NOMO-1 (cell line): Measurements from ENCODE around the gene NRXN2.
A peak's percentile ranks its signal among the peaks of the same experiment; 100 is the strongest.

Source experiments
- DNase-seq, 2 experiments: peaks; one replicate each; lab custom pipeline; 2025; ENCODE audit not compliant: unreplicated experiment in 2 of 2; lab: John Stamatoyannopoulos, UW

Gene NRXN2

GRCh38 chr11:64637334-64638017, 85.5 kb downstream of the NRXN2 start:
- no peak for DNase-seq

DNA sequence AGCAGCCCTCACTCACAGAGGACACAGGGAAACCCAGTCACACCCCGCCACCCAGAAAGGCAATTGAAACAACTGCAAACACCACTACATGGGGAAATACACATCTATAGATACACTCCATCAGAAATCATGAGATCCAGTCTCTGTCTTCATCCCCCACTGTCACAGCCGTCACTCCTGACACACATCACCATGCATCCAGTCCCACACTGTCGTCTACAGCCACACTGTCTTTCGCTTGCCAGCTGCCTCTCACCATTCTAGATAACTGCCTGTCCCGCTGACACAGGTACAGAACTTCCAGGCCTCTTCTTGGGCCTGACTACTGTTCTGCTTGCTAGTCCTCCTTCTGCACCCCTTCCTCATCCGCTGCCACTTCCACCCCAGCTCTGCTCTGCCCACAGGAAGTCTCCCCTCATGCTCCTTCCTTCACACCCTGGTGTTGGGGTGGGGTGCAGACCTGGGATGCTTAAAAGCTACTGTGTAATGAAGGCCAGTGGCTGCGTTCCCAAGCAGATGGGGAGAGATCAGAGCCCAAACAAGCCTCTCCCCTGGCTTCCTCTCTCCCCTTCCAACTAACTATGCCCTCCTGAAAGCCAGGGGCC, 89.3 kb downstream of the NRXN2 start:
- DNase-seq, result no peak

- no peak for DNase-seq
Observed at GRCh38 chr11:64632654-64633053, 90.3 kb downstream of the NRXN2 start.

DNA sequence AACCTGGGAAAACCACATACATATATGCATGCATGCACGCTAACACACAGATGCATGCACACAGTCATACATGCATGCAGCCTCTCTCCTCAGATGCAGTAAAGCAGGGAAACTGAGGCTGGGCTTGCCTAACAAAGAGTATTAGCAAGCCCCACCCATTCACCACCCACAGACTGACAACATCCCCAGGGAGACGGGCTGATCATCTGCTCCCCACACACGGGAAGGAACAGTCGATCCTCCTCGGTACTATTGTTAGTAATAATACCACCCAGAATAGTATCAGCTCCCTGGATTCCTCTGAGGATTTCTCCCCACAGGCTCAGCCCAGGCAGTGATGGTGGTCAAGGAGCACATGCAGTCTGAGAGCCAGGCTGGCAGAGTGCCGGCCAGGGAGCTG, 90.8 kb downstream of the NRXN2 start:
- DNase-seq, result no peak

GRCh38 chr11:64631675-64632074, 91.3 kb downstream of the NRXN2 start:
- no peak for DNase-seq

DNA sequence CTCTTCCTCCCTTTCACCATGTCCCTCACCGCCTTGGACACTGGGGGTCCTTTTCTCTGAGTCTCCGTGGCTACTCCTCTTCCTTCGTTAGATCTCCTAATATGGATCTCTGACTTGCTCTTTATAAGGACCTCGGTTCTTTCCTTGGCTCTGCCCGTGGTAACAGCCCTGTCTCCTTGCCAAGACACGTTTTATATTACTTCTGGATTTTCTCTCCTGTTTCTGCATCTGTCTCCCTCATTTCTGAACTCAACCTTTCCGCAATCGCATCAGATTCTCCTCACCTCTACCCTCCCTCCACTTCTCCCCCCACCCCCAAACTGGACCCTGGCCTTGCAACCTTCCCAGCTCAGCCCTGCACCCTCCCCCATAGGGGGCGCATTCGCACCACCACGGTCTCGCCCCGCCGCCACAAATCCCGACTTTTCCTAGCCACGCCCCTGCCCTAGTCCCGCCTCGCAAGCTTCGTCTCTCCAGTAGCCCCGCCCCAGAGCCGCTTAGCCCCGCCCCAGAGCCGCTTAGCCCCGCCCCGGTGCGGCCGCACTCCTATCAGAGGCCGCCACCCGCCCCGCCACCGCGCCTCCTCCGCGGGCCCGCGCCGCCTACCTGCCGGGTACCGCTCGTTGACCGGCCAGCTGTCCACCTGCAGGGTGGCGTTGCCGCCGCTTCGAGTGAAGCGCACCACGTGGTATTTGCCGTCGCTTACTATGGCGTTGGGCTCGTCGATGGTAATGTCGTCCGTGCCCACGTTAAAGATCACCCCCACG, 93.0 kb downstream of the NRXN2 start:
- DNase-seq, result no peak

- no peak for DNase-seq
Observed at GRCh38 chr11:64629103-64629502, 93.9 kb downstream of the NRXN2 start.

- no peak for DNase-seq
Observed at GRCh38 chr11:64628596-64628995, 94.4 kb downstream of the NRXN2 start.

GRCh38 chr11:64627371-64627770, 95.6 kb downstream of the NRXN2 start:
- no peak for DNase-seq

DNA sequence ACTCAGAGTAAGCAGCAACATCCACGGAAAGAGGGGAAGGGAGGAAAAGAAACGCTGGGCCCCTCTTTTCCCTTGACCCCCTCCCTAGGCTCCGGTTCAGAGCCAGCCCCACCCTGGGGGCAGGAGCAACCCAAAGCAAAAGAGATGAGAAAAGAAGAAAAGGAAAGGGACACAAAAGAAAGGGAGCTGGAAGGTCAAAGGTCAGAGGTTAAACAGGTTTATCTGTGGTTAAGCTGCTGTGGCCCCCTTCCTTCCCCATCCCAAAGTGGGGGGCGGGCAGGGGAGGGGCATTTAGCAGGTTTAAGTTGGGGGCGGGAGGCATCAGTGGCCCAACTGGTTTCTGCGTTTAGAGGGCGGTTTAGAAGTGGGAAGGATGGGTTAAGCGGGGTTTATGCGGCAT, 96.4 kb downstream of the NRXN2 start:
- no peak for DNase-seq

- peak; percentile 92 to 96 for DNase-seq
Observed at GRCh38 chr11:64624883-64625481, 98.0 kb downstream of the NRXN2 start.

DNA sequence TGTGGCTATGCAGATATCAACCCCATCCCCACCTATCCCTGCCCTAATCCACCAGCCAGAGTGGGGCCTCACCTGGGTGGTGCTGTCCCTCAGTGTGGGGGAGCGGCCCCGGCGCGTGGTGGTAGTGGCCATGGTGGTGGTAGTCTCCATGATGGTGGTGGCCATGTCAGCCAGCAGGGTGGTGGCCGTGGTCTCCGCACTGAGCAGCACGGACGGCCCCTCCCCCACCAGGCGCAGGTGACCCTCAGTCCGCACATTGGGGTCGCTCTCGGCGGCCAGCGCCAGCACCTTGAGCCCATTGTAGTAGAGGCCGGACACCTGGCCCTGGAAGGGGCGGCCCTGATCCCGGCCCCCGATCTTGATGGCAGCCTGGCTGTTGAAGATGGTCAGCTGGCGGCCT, 100.3 kb downstream of the NRXN2 start:
- DNase-seq, result no peak

- DNase-seq, result peak in 1 of 2 experiments; percentile 11
Observed at GRCh38 chr11:64621283-64622019, 101.5 kb downstream of the NRXN2 start.

- DNase-seq, result no peak
Observed at GRCh38 chr11:64620381-64620971, 102.5 kb downstream of the NRXN2 start.

- no peak for DNase-seq
Observed at GRCh38 chr11:64619811-64620380, 103.1 kb downstream of the NRXN2 start.

DNA sequence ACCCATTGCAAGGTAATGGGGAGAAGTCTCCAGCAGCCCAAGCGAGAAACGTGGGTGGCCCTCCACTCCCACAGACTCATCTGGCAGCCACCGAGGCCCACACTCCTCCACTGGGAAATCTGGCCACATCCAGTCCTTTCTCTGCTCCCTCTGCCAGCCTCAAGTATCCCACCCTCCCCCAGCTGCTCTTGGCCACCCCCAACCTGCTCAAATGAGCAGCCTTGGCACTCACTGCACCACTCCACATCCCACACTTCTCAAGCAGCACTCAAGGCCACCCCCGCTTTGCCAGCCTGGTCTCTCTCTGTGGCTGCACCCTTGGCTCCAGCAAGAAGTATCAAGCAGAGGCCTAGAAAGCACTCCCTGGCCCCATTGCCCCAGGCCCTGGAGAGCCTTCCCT, 103.8 kb downstream of the NRXN2 start:
- no peak for DNase-seq

DNA sequence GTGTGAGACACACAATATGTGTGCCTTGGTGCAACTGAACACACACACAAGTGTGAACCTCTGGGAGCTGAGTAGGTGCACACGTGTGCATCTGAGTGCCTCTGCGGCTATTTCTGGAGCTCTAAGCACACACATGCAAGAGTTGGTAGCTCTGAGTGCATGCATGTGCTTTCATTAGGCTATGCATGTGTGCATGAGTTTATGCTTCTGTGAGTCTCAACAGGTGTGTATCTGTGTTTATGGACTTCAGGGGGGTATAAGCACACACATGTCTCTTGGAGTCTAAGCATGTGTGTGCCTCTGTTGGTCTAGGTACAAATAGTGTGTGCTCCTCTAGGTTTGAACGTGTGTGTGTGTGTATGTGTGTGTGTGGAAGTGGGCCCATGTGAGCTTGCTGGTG, 106.2 kb downstream of the NRXN2 start:
- DNase-seq, result no peak

- DNase-seq, result peak in 1 of 2 experiments; percentile 9
Observed at GRCh38 chr11:64614917-64615316, 108.1 kb downstream of the NRXN2 start.

- DNase-seq, result no peak
Observed at GRCh38 chr11:64613648-64614047, 109.3 kb downstream of the NRXN2 start.
